Glutamatergic neuron (in vitro differentiated cells): ENCODE data around the gene PRODH. TPM values are rescaled to one million over a fixed set of nuclear protein-coding genes. Genes with fewer than 3 reads are reported as not detected.
"Not testable (repeated sequence)": the region's sequence is repeated elsewhere in the genome, so short reads cannot be mapped to it uniquely, and the experiment has no call there.

Experiments
- DNase-seq: peaks from one replicate; pipeline ENCODE4 v3.0.0; 2022
- H3K27ac Mint-ChIP-seq: one replicate; pipeline ENCODE4 v1.8.0; 2020; ENCODE audit warnings: mild to moderate bottlenecking, mixed read lengths, inconsistent platforms; ENCODE audit not compliant: unreplicated experiment
- H3K27me3 Mint-ChIP-seq: one replicate; pipeline ENCODE4 v1.8.0; 2020; ENCODE audit warnings: mild to moderate bottlenecking, moderate library complexity, mixed read lengths, inconsistent platforms; ENCODE audit not compliant: unreplicated experiment
- H3K36me3 Mint-ChIP-seq: one replicate; pipeline ENCODE4 v1.8.0; 2020; ENCODE audit warnings: mild to moderate bottlenecking, mixed read lengths, inconsistent platforms; ENCODE audit not compliant: unreplicated experiment
- H3K4me1 Mint-ChIP-seq: one replicate; pipeline ENCODE4 v1.8.0; 2020; ENCODE audit warnings: mild to moderate bottlenecking, low read depth, mixed read lengths, inconsistent platforms; ENCODE audit not compliant: unreplicated experiment
- H3K4me3 Mint-ChIP-seq: one replicate; pipeline ENCODE4 v1.8.0; 2020; ENCODE audit warnings: mild to moderate bottlenecking, mixed read lengths, inconsistent platforms; ENCODE audit not compliant: unreplicated experiment
- H3K9me3 Mint-ChIP-seq: one replicate; pipeline ENCODE4 v1.8.0; 2020; ENCODE audit warnings: mild to moderate bottlenecking, moderate library complexity, mixed read lengths, inconsistent platforms; ENCODE audit not compliant: unreplicated experiment
- total RNA-seq: library from RNA; stranded (reverse); fragmentation: NEBNext Ultra II Directional; extraction: Animal tissue kit (Norgen Biotek cat#: 25700); gene quantifications from one replicate; pipeline ENCODE4 v1.2.1, GENCODE V29; 2021; ENCODE audit not compliant: unreplicated experiment
- TF ChIP-seq, protein P1 (sequence below): fragments of 200-600 bp; sonication (generic); IDR thresholded peaks from one replicate; pipeline ENCODE4 v1.5.0; 2021; ENCODE audit not compliant: partially characterized antibody, unreplicated experiment

PRODH gene
- total RNA-seq, 1 donor from 2014 or later = 4.0 TPM

DNA sequence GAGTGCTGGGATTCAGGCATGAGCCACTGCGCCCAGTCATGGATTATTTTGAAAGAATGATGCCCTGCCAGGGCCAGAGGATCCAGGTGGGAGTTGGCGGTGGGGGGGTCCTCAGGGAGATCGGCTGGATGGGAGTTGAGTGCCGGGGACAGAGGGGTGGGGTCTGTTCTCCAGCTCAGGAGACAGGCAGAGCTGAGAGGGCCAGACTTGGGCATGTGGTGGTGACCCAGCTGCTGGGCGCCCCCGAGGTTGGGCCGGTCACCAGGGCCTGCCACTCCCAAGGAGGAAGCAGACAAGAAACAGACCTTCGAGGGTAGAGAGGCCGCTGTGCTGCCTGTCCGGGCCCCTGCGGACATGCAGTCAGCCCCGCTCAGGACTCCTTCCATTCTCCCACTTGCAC is 11.8 kb upstream of the PRODH start:
- TF ChIP-seq, protein P1, sequence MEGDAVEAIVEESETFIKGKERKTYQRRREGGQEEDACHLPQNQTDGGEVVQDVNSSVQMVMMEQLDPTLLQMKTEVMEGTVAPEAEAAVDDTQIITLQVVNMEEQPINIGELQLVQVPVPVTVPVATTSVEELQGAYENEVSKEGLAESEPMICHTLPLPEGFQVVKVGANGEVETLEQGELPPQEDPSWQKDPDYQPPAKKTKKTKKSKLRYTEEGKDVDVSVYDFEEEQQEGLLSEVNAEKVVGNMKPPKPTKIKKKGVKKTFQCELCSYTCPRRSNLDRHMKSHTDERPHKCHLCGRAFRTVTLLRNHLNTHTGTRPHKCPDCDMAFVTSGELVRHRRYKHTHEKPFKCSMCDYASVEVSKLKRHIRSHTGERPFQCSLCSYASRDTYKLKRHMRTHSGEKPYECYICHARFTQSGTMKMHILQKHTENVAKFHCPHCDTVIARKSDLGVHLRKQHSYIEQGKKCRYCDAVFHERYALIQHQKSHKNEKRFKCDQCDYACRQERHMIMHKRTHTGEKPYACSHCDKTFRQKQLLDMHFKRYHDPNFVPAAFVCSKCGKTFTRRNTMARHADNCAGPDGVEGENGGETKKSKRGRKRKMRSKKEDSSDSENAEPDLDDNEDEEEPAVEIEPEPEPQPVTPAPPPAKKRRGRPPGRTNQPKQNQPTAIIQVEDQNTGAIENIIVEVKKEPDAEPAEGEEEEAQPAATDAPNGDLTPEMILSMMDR = no peak
- Mint-ChIP-seq H3K36me3 (no peaks in the 10 kb centered on the region), H3K4me3 (no peak overlapping the region), H3K9me3 (no peaks in the 10 kb centered on the region), H3K4me1 (peaks cover 14% of the 10 kb centered on the region), H3K27me3 (peaks cover 2% of the 10 kb centered on the region), H3K27ac (peak overlapping the region; percentile 33)
- no peak for DNase-seq

DNA sequence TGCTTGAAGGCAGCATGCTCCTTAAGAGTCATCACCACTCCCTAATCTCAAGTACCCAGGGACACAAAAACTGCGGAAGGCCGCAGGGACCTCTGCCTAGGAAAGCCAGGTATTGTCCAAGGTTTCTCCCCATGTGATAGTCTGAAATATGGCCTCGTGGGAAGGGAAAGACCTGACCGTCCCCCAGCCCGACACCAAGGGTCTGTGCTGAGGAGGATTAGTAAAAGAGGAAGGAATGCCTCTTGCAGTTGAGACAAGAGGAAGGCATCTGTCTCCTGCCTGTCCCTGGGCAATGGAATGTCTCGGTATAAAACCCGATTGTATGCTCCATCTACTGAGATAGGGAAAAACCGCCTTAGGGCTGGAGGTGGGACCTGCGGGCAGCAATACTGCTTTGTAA is 11.0 kb upstream of the PRODH start:
- peaks cover 14% of the 10 kb centered on the region for H3K4me1 Mint-ChIP-seq
- not testable (repeated sequence) for H3K4me3 Mint-ChIP-seq, H3K27ac Mint-ChIP-seq, DNase-seq, H3K9me3 Mint-ChIP-seq, H3K27me3 Mint-ChIP-seq, H3K36me3 Mint-ChIP-seq

GRCh38 chr22:18938691-18939090 is 2.6 kb upstream of the PRODH start:
- not testable (repeated sequence) for H3K27ac Mint-ChIP-seq

DNA sequence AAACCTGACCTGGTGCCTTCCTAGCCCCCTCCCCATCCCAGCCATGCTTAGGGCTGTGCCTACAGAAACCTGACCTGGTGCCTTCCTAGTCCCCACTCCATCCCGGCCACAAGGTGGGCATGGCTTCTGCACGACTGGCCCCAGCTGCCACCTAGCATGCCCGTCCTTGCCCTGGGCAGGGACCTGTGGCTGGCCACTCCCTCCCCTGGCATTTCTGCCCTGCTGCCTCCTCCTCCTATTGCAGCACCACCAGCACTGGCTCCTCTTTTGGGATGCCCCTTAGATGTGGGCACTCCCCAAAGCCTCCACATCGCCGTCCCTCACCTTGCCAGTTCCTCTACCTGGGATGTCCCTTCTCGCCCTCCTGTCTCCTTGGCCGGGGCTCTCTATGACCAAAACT is 1.4 kb downstream of the PRODH start:
- not testable (repeated sequence) for H3K36me3 Mint-ChIP-seq, H3K27me3 Mint-ChIP-seq, H3K9me3 Mint-ChIP-seq, H3K4me3 Mint-ChIP-seq, H3K4me1 Mint-ChIP-seq, DNase-seq, H3K27ac Mint-ChIP-seq

More at GRCh38 chr22:18938691-18939090, 2.6 kb upstream of the PRODH start:
- H3K27me3 Mint-ChIP-seq, H3K4me1 Mint-ChIP-seq, H3K9me3 Mint-ChIP-seq, H3K4me3 Mint-ChIP-seq, DNase-seq, H3K36me3 Mint-ChIP-seq: not testable (repeated sequence)

DNA sequence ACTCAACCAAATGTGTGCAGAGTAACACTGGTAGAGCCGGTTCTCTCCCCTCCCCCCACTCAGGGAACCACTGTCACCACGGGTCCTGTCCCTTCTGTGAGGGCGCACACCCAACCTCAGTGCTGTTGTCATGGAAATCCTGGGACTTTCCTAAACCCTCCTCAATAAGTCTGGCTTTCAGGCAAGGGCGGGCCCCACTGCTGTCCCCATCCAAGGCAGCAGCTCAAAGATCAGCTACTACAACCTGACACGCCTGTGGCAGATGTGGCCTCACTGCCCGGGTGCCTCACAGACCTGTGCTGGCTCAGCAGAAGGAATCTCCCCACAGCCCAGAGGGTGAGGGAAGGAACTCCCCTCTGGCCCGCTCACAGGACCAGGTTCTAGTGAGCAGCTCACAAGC is 2.2 kb downstream of the PRODH start:
- no peaks in the 10 kb centered on the region for H3K9me3 Mint-ChIP-seq
- H3K27ac Mint-ChIP-seq = no peak overlapping the region
- TF ChIP-seq, protein P1 = no peak
- no peak overlapping the region for H3K4me3 Mint-ChIP-seq
- no peaks in the 10 kb centered on the region for H3K36me3 Mint-ChIP-seq
- DNase-seq = no peak
- H3K27me3 Mint-ChIP-seq = no peaks in the 10 kb centered on the region
- H3K4me1 Mint-ChIP-seq = no peaks in the 10 kb centered on the region

GRCh38 chr22:18931905-18932652 is 4.0 kb downstream of the PRODH start:
- TF ChIP-seq, protein P1 = no peak
- Mint-ChIP-seq H3K27ac (no peak overlapping the region), H3K36me3 (no peaks in the 10 kb centered on the region), H3K4me1 (no peaks in the 10 kb centered on the region), H3K27me3 (no peaks in the 10 kb centered on the region), H3K9me3 (no peaks in the 10 kb centered on the region), H3K4me3 (no peak overlapping the region)
- no peak for DNase-seq
